Fibroblast of mammary gland (primary cell): ENCODE data around the gene NXN.
"Not testable (repeated sequence)": the region's sequence is repeated elsewhere in the genome, so short reads cannot be mapped to it uniquely, and the experiment has no call there.

ENCODE experiments used
- DNase-seq: peaks from one replicate; pipeline ENCODE4 v3.0.0-alpha.2; 2010; ENCODE audit warnings: low read depth
- H3K4me3 ChIP-seq: 2 replicates; pipeline ENCODE4 v1.5.1; 2011; ENCODE audit warnings: low read depth, mild to moderate bottlenecking, low read length, moderate library complexity; ENCODE audit not compliant: control insufficient read depth
- TF ChIP-seq, protein P1 (sequence below): conservative IDR thresholded peaks from 2 replicates; pipeline ENCODE4 v1.5.1; 2011; ENCODE audit warnings: low read depth, low read length, inconsistent platforms; ENCODE audit not compliant: control insufficient read depth, insufficient read depth

NXN gene

DNA sequence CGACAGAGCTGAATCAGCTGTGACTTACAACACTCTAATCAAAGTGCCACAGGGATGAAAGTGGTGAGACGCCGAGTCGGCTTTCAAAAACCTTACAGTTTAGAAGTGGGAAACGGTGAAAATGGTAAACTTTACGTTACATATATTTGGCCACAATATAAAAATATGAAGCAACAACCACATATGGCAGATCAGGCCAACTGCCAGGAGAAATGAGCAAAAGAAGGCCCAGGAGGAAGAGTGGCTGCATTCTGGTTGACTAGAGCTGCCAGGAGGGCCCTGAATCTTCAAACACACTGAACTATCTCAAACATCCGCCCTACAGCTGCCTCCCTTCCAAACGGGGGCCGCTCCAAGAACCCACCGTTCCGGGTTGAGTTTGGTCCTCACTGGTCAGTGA, 141.1 kb downstream of the NXN start:
- no peak overlapping the region for H3K4me3 ChIP-seq
- peak; percentile 30 for DNase-seq
- TF ChIP-seq, protein P1, sequence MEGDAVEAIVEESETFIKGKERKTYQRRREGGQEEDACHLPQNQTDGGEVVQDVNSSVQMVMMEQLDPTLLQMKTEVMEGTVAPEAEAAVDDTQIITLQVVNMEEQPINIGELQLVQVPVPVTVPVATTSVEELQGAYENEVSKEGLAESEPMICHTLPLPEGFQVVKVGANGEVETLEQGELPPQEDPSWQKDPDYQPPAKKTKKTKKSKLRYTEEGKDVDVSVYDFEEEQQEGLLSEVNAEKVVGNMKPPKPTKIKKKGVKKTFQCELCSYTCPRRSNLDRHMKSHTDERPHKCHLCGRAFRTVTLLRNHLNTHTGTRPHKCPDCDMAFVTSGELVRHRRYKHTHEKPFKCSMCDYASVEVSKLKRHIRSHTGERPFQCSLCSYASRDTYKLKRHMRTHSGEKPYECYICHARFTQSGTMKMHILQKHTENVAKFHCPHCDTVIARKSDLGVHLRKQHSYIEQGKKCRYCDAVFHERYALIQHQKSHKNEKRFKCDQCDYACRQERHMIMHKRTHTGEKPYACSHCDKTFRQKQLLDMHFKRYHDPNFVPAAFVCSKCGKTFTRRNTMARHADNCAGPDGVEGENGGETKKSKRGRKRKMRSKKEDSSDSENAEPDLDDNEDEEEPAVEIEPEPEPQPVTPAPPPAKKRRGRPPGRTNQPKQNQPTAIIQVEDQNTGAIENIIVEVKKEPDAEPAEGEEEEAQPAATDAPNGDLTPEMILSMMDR: no peak

DNA sequence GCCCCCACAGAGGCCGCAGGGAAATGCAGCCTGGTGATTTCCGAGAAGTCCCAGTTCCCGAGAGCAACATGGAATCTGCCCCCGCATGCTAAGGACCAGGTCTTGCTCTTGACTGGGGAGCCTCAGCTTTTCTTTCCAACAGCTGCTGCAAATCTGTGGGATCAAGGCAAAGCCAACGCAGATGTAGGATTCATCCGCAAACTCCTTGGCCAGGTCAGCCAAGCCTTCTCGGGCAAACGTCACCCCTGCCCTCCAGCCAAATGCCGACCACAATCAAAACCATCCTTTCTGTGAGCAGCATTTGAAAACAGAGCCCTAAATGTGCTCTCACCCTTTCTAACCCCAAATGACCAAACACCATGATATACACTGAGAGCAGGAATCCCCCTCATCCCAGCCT, 143.4 kb downstream of the NXN start:
- TF ChIP-seq, protein P1: no peak
- no peak overlapping the region for H3K4me3 ChIP-seq
- DNase-seq: peak; percentile 96

DNA sequence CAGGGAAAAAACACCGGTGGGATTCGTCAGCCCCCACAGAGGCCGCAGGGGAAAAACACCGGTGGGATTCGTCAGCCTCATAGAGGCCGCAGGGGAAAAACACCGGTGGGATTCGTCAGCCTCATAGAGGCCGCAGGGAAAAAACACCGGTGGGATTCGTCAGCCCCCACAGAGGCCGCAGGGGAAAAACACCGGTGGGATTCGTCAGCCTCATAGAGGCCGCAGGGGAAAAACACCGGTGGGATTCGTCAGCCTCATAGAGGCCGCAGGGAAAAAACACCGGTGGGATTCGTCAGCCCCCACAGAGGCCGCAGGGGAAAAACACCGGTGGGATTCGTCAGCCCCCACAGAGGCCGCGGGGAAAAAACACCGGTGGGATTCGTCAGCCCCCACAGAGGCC, 143.9 kb downstream of the NXN start:
- H3K4me3 ChIP-seq, DNase-seq: not testable (repeated sequence)

DNA sequence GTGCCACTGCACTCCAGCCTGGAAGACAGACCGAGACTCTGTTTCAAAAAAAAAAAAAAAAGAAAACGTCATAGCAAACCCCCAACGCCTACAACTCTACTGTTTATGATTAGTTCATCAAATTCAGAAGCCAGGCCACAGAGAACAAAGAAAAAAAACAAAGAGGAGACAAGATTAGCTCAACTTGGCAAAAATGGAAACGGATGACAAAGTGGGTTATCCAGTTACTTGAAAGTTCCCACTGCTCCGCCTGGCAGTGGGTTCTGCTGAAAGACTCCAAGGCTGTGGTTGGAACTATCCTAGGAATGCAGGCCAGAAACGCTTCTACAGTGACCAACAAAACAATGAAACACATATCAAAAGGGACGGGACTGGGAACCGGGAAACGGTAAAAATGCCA, 144.3 kb downstream of the NXN start:
- no peak overlapping the region for H3K4me3 ChIP-seq
- peak; percentile 99 for DNase-seq
- TF ChIP-seq, protein P1: no peak

DNA sequence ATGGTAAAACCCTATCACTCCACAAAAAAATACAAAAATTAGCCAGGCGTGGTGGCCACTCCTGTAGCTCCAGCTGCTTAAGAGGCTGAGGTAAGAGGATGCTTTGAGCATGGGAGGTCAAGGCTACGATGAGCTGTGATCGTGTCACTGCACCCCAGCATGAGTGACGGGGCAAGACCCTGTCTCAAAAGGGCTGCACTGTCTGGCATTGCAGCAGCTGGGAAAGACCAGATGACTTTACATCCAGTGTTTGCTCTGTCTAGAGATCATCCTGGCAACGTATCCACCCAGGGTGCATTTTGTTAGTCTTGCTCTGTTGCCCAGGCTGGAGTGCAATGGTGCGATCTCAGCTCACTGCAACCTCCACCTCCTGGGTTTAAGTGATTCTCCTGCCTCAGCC, 145.4 kb downstream of the NXN start:
- TF ChIP-seq, protein P1: no peak
- DNase-seq: no peak

DNA sequence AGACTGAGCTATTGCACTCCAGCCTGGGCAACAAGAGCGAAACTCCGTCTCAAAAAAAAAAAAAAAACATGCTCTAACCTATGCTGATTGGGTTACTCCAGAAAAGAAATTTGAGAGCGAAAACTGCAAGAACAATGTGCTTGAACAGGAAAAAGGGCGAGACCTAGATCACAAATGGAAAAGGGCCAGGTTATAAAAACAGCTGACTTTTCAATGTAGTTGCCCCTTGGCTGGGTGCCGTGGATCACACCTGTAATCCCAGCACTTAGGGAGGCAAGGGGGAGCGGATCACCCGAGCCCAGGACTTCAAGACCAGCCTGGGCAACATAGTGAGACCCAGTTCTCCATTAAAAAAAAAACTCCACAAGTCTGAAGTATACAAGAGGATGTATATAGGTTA, 148.6 kb downstream of the NXN start:
- no peak for DNase-seq
- TF ChIP-seq, protein P1: no peak
- H3K4me3 ChIP-seq: no peak overlapping the region

More for the DNA sequence above, 145.4 kb downstream of the NXN start:
- no peak overlapping the region for H3K4me3 ChIP-seq

DNA sequence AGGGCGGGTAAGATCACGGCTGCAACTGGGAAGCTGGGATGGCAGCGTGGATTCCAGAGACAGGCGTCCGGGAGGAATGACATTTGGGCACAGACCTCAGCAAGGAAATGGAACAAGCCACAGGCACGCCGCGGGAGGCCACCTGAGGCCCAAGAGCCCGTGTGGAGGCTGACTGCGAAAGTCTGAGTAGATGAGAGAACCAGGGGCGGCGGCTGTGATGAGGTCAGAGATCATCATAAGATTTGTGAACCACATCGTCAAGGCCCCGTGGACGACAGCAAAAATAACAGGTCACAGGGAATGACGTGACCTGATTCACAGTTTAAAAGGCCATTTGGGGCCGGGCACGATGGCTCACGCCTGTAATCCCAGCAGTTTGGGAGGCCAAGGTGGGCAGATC, 149.2 kb downstream of the NXN start:
- no peak for DNase-seq
- TF ChIP-seq, protein P1: no peak

DNA sequence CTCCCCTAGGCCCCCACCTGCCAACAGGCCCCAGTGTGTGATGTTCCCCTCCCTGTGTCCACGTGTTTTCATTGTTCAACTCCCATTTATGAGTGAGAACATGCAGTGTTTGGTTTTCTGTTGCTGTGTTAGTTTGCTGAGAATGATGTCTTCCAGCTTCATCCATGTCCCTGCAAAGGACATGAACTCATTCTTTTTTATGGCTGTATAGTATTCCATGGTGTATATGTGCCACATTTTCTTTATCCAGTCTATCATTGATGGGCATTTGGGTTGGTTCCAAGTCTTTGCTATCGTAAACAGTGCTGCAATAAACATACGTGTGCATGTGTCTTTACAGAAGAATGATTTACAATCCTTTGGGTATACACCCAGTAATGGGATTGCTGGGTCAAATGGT, 150.0 kb downstream of the NXN start:
- H3K4me3 ChIP-seq, DNase-seq: not testable (repeated sequence)

More for the DNA sequence above, 149.2 kb downstream of the NXN start:
- H3K4me3 ChIP-seq: no peak overlapping the region
